HG02973 (cell line): ENCODE measurements around the gene MCUR1.
"Not testable (repeated sequence)": the region's sequence is repeated elsewhere in the genome, so short reads cannot be mapped to it uniquely, and the experiment has no call there.

Experiments used
- ATAC-seq: cut with Tn5 transposase; IDR thresholded peaks from one replicate; pipeline ENCODE4 v1.9.1; 2021; ENCODE audit warnings: moderate library complexity; ENCODE audit not compliant: unreplicated experiment

The MCUR1 gene

GRCh38 chr6:13829419-13829818 lies 15.1 kb upstream of the MCUR1 start:
- ATAC-seq, result not testable (repeated sequence)

- ATAC-seq, result not testable (repeated sequence)
Measured at GRCh38 chr6:13828656-13829301, 14.4 kb upstream of the MCUR1 start.

DNA sequence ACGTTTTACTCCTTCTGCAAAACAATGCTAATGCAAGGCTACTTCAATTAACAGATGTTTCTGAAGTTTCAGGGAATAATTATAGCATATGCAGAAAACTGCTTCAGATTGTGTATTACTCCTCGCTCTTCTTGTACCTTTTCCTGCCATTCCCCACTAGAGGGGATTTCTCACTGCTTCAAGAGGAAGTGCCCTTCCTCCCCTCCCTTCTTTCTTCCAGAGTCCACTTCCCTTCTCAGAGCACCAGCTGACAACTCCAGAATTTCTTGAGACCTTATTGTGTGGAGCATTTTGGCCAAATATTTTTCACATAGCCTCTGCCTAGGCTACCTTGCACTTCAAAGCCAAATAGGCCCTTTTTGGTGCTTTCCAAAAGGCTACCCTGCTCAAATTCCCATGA lies 12.7 kb upstream of the MCUR1 start:
- no peak for ATAC-seq

GRCh38 chr6:13825871-13826270 lies 11.5 kb upstream of the MCUR1 start:
- ATAC-seq, result no peak

- ATAC-seq, result no peak
Measured at GRCh38 chr6:13818341-13818740, 4.0 kb upstream of the MCUR1 start.

GRCh38 chr6:13814938-13815575 lies 700 bp upstream of the MCUR1 start:
- no peak for ATAC-seq

GRCh38 chr6:13813621-13814175 lies 659 bp downstream of the MCUR1 start:
- ATAC-seq, result peak; percentile 31

DNA sequence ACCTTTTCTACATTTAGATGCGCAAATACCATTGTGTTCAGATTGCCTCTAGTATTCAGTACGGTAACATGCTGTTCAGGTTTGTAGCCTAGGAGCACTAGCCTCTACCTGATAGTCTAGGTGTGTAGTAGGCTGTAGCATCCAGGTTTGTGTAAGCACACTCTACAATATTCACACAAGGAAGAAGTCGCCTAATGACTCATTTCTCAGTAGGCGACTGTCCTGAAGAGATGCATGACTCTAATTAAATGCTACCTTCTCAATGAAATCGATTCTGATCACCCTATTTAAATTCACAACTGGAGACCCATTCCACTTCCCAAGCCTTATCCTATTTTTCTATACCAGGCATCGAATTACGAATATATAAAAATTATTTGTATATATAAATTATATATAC lies 1.3 kb downstream of the MCUR1 start:
- ATAC-seq, result no peak

- ATAC-seq, result no peak
Measured at GRCh38 chr6:13812359-13812642, 2.1 kb downstream of the MCUR1 start.

DNA sequence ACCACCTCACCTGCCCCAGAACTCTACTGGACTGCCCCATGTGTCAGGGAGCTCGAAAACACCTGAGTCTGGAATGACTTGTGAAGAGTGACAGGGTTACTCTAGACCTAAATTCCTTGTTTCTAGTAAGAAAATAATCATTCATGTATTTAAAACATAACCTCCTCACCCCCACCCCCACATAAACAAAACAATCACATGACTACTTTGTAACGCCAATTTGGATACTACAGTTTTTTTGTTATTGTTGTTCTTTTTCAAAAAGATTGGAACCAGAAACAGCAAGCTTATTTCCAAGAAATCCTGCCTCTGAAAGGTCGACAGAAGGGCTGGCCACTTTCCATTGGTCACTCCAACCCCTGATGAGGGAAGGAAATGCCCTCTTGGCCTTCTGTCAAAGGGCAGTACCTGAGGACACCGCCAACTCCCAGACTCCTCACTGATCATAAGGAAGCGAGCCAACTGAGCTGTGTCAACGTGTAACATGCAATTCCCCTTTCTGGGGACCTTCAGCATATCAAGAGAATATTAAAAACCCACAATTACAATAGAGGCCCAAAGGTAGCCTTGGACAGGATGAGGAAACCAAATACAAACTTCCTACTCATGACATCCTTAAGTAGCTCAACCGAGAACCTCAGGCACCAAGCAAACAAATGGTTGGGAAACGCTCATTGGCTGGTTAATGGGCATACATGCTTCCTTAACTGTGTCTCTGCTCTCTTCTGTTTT lies 2.6 kb downstream of the MCUR1 start:
- ATAC-seq, result no peak

- no peak for ATAC-seq
Measured at GRCh38 chr6:13810688-13811446, 3.5 kb downstream of the MCUR1 start.

- no peak for ATAC-seq
Measured at GRCh38 chr6:13808801-13809200, 5.6 kb downstream of the MCUR1 start.

GRCh38 chr6:13807696-13808095 lies 6.7 kb downstream of the MCUR1 start:
- no peak for ATAC-seq

- ATAC-seq, result no peak
Measured at GRCh38 chr6:13803581-13803980, 10.8 kb downstream of the MCUR1 start.

DNA sequence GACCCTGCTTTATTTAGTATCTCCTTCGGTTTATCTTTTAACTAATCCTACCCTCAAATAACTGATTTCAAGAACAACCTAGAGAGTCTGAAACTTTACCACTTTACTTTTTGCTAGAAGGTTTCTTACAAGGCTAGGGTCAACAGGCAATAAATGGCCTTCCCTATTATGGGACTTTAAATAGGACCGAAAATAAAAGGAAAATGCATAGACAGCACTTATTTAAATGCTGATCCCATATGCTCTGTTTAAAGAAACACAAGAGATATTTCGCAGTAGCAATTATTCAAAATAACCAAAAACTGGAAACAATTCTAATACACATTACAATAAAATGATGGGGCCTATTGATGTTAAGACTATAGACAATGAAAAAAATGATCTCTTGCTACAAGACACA lies 13.7 kb downstream of the MCUR1 start:
- no peak for ATAC-seq

DNA sequence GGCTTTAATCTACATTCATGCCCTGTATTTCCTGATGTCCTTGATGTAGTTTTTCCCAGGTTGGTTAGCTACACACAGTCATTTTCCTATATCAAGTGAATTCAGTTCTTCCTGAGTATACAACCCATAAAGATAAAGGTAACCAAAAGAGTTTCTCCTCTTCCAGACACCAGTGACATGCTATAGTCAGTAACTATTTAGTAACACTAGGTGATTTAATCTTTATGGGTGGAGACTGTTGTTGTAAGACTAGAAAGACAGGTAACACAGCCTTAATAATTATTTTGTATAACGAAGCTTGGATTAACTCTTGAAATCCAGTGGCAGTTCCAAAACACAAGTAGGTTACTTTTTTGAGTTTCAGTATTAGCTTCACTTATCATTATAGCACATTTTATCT lies 17.6 kb downstream of the MCUR1 start:
- no peak for ATAC-seq

DNA sequence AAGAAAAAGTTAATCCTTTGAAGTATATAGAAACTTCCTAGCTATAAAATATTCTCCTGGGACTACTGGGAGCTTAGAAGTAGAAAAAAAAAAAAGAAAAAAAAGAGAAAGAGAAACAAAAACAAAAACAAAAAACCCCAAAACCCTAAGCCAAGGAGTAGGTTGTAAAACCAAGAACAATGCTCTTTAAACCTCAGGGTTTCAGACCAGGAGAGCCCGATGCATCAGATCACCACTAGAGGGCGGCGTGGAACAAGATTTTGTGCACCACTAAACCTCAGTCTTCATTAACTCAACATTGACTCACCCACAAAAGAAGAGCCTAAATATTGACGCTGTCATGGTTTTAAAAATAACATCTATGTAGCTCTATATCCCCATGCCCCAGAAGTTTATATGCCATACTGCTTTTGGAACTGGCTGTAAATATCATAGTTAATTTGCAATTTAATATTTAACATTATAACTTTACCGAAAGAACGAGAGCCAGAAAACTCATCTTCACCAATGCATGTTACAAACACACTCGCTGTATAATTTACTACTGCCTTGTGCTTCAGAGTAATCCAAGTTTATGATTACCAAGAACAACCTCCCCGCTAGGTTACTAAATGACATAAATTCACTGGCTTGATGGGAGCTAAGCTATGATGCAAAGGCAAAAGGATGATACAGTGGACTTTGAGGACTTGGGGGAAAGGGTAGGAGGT lies 19.2 kb downstream of the MCUR1 start:
- ATAC-seq, result peak; percentile 91

DNA sequence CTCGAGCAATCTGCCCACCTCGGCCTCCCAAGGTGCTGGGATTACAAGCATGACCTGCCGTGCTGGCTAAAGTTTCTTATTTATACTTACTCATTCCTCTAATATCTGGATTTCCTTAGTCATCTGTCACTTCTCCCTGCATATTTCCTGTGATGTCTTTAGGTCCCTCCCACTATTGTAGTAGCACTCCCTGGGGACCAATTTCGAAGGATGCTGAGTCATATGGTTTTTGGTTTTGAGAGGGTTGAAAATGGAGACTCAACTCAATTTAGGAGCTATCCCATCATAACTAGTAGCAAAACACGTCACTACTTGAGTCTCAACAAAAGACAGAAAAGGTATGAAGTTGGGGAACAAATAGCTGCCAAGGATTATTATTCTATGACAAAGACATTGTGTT lies 20.2 kb downstream of the MCUR1 start:
- no peak for ATAC-seq

- no peak for ATAC-seq
Measured at GRCh38 chr6:13789746-13790145, 24.6 kb downstream of the MCUR1 start.

- no peak for ATAC-seq
Measured at GRCh38 chr6:13788820-13789219, 25.5 kb downstream of the MCUR1 start.

GRCh38 chr6:13787137-13787536 lies 27.2 kb downstream of the MCUR1 start:
- ATAC-seq, result no peak
